HFF-Myc (cell line): ENCODE data around the gene DCK.

Experiments used
- DNase-seq: peaks from one replicate; pipeline ENCODE4 v3.0.0-alpha.2; 2011; ENCODE audit warnings: low read depth; ENCODE audit errors: extremely low read depth
- H3K4me3 ChIP-seq: replicated peaks from 2 replicates; pipeline ENCODE4 v1.5.1; 2011; ENCODE audit warnings: low read depth, mild to moderate bottlenecking, control low read depth, low read length
- TF ChIP-seq, protein P1 (sequence below): IDR thresholded peaks from 2 replicates; pipeline ENCODE4 v1.5.1; 2012; ENCODE audit warnings: mild to moderate bottlenecking, low read depth, low read length, control low read depth; ENCODE audit errors: missing control alignments

The DCK gene

GRCh38 chr4:71066737-71067716 lies 73.6 kb downstream of the DCK start:
- TF ChIP-seq, protein P1, sequence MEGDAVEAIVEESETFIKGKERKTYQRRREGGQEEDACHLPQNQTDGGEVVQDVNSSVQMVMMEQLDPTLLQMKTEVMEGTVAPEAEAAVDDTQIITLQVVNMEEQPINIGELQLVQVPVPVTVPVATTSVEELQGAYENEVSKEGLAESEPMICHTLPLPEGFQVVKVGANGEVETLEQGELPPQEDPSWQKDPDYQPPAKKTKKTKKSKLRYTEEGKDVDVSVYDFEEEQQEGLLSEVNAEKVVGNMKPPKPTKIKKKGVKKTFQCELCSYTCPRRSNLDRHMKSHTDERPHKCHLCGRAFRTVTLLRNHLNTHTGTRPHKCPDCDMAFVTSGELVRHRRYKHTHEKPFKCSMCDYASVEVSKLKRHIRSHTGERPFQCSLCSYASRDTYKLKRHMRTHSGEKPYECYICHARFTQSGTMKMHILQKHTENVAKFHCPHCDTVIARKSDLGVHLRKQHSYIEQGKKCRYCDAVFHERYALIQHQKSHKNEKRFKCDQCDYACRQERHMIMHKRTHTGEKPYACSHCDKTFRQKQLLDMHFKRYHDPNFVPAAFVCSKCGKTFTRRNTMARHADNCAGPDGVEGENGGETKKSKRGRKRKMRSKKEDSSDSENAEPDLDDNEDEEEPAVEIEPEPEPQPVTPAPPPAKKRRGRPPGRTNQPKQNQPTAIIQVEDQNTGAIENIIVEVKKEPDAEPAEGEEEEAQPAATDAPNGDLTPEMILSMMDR, result no peak
- no peak overlapping the region for H3K4me3 ChIP-seq
- DNase-seq, result no peak

DNA sequence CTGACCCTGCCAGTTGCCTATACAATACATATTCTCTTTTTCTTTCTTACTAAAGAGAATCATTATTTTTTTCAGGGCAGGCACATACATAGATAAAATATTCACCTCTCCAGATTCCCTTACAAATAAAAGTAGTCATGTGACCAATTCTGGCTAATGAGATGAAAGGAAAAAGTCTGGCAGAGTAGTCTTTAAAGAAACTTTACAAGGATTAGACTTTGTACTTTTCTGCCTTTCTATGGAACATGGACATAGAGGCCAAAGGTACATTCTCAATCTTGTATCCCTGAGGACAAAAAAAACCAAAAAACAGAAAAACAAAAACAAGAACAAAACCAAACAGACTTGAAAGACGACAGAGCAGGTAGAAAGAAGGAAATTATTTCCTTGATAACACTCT lies 75.6 kb downstream of the DCK start:
- no peak overlapping the region for H3K4me3 ChIP-seq
- TF ChIP-seq, protein P1, result no peak
- DNase-seq, result no peak

GRCh38 chr4:71070015-71070414 lies 76.6 kb downstream of the DCK start:
- no peak overlapping the region for H3K4me3 ChIP-seq
- no peak for DNase-seq
- TF ChIP-seq, protein P1, result no peak

- H3K4me3 ChIP-seq, result no peak overlapping the region
- TF ChIP-seq, protein P1, result no peak
- DNase-seq, result no peak
These were observed 81.2 kb downstream of the DCK start for GRCh38 chr4:71074452-71075299.
